GM18867 (cell line): ENCODE measurements around the gene DNAAF8.

ENCODE experiments used
- ATAC-seq: cut with Tn5 transposase; IDR thresholded peaks from one replicate; pipeline ENCODE4 v1.9.1; 2021; ENCODE audit warnings: mild to moderate bottlenecking, moderate library complexity; ENCODE audit not compliant: unreplicated experiment

The DNAAF8 gene

GRCh38 chr16:4797805-4798252 lies 63.5 kb downstream of the DNAAF8 start:
- ATAC-seq: no peak

GRCh38 chr16:4798456-4798855 lies 64.1 kb downstream of the DNAAF8 start:
- ATAC-seq: no peak
